Measurements from ENCODE around the gene RALGPS1. TPM values are rescaled to one million over a fixed set of nuclear protein-coding genes. Genes with fewer than 3 reads are reported as not detected.

The RALGPS1 gene
- total and polyA plus RNA-seq, 4 experiments from 2014 or later = 0.84 to 10.3 (median 5.8) TPM

GRCh38 chr9:126877418-126877817, 37.2 kb upstream of the RALGPS1 start:
- peak overlapping the region in 7 of 8 donors; percentile 32 to 79 (median 44) for H3K4me3 Mint-ChIP-seq

GRCh38 chr9:126879288-126879687, 35.3 kb upstream of the RALGPS1 start:
- H3K36me3 ChIP-seq (ENCODE audit: insufficient read depth, low read length) = peaks cover 25% of the 10 kb centered on the region
- Mint-ChIP-seq H3K27me3 (no peaks in the 10 kb centered on the region), H3K4me3 (no peak overlapping the region), H3K27ac (peak overlapping the region in 1 of 7 donors; percentile 42), H3K9me3 (no peaks in the 10 kb centered on the region), H3K4me1 (peaks cover 23 to 39% (median 29%) of the 10 kb centered on the region in 4 donors), H3K36me3 (peaks cover 26 to 35% of the 10 kb centered on the region in 2 donors)
- DNase-seq = no peak
- H3K4me1 ChIP-seq (ENCODE audit: insufficient read depth, low read length) = peaks cover 17% of the 10 kb centered on the region
- no peaks in the 10 kb centered on the region for H3K27me3 ChIP-seq (ENCODE audit: insufficient read depth, low read length)
- intact Hi-C loops (cut with micrococcal nuclease) = no loop called here
- CTCF ChIA-PET (ENCODE audit: partially characterized antibody) = no interaction called here
- no peaks in the 10 kb centered on the region for H3K9me3 ChIP-seq (ENCODE audit: control insufficient read depth in 1 of 2, low read length in 2 of 2)
- no peak overlapping the region for H3K27ac ChIP-seq (ENCODE audit: low read depth, low read length)
- POLR2A ChIA-PET (ENCODE audit: partially characterized antibody) = no interaction called here
- H3K4me3 ChIP-seq (ENCODE audit: low read length in 2 of 2) = no peak overlapping the region

More at GRCh38 chr9:126877418-126877817, 37.2 kb upstream of the RALGPS1 start:
- H3K4me1 ChIP-seq (ENCODE audit: insufficient read depth, low read length) = peaks cover 17% of the 10 kb centered on the region
- POLR2A ChIA-PET (ENCODE audit: partially characterized antibody) = no interaction called here
- H3K27ac Mint-ChIP-seq = peak overlapping the region; percentile 49 to 87 (median 76)
- H3K27me3 Mint-ChIP-seq = no peaks in the 10 kb centered on the region
- peaks cover 28 to 42% (median 35%) of the 10 kb centered on the region in 4 donors for H3K4me1 Mint-ChIP-seq
- H3K27ac ChIP-seq (ENCODE audit: low read depth, low read length) = no peak overlapping the region
- no peaks in the 10 kb centered on the region for H3K27me3 ChIP-seq (ENCODE audit: insufficient read depth, low read length)
- DNase-seq = peak in 3 of 5 donors; percentile 17 to 31 (median 18)
- peaks cover 0 to 1% (median 0%) of the 10 kb centered on the region in 8 donors for H3K9me3 Mint-ChIP-seq
- H3K36me3 Mint-ChIP-seq = peaks cover 26 to 31% of the 10 kb centered on the region in 2 donors
- CTCF ChIA-PET (ENCODE audit: partially characterized antibody) = no interaction called here
- H3K36me3 ChIP-seq (ENCODE audit: insufficient read depth, low read length) = peaks cover 22% of the 10 kb centered on the region
- no peak overlapping the region for H3K4me3 ChIP-seq (ENCODE audit: low read length in 2 of 2)
- H3K9me3 ChIP-seq (ENCODE audit: control insufficient read depth in 1 of 2, low read length in 2 of 2) = no peaks in the 10 kb centered on the region
- intact Hi-C loops (cut with micrococcal nuclease) = no loop called here

GRCh38 chr9:126880226-126880946, 34.2 kb upstream of the RALGPS1 start:
- Mint-ChIP-seq H3K9me3 (no peaks in the 10 kb centered on the region), H3K27ac (peak overlapping the region in 1 of 7 donors; percentile 61), H3K4me1 (peaks cover 19 to 34% (median 27%) of the 10 kb centered on the region in 4 donors), H3K36me3 (peaks cover 26 to 35% of the 10 kb centered on the region in 2 donors), H3K27me3 (no peaks in the 10 kb centered on the region), H3K4me3 (no peak overlapping the region)
- Histone ChIP-seq H3K4me1 (ENCODE audit: insufficient read depth, low read length) (peaks cover 17% of the 10 kb centered on the region), H3K9me3 (ENCODE audit: control insufficient read depth in 1 of 2, low read length in 2 of 2) (no peaks in the 10 kb centered on the region), H3K27ac (ENCODE audit: low read depth, low read length) (no peak overlapping the region), H3K4me3 (ENCODE audit: low read length in 2 of 2) (no peak overlapping the region), H3K36me3 (ENCODE audit: insufficient read depth, low read length) (peaks cover 25% of the 10 kb centered on the region), H3K27me3 (ENCODE audit: insufficient read depth, low read length) (no peaks in the 10 kb centered on the region)
- DNase-seq = no peak
- ChIA-PET POLR2A (ENCODE audit: partially characterized antibody) (no interaction called here), CTCF (ENCODE audit: partially characterized antibody) (no interaction called here)
- intact Hi-C loops (cut with micrococcal nuclease) = no loop called here

- no peak for DNase-seq
- peaks cover 26 to 35% of the 10 kb centered on the region in 2 donors for H3K36me3 Mint-ChIP-seq
- intact Hi-C loops (cut with micrococcal nuclease) = no loop called here
- Histone ChIP-seq H3K36me3 (ENCODE audit: insufficient read depth, low read length) (peaks cover 25% of the 10 kb centered on the region), H3K27me3 (ENCODE audit: insufficient read depth, low read length) (no peaks in the 10 kb centered on the region), H3K27ac (ENCODE audit: low read depth, low read length) (no peak overlapping the region), H3K4me3 (ENCODE audit: low read length in 2 of 2) (no peak overlapping the region), H3K9me3 (ENCODE audit: control insufficient read depth in 1 of 2, low read length in 2 of 2) (no peaks in the 10 kb centered on the region), H3K4me1 (ENCODE audit: insufficient read depth, low read length) (peaks cover 17% of the 10 kb centered on the region)
- peaks cover 16 to 29% (median 23%) of the 10 kb centered on the region in 4 donors for H3K4me1 Mint-ChIP-seq
- no peak overlapping the region for H3K27ac Mint-ChIP-seq
- no peaks in the 10 kb centered on the region for H3K27me3 Mint-ChIP-seq
- ChIA-PET CTCF (ENCODE audit: partially characterized antibody) (no interaction called here), POLR2A (ENCODE audit: partially characterized antibody) (no interaction called here)
- H3K9me3 Mint-ChIP-seq = no peaks in the 10 kb centered on the region
- H3K4me3 Mint-ChIP-seq = no peak overlapping the region
Measured at GRCh38 chr9:126880947-126881332, 33.6 kb upstream of the RALGPS1 start.

GRCh38 chr9:126882746-126883145, 31.8 kb upstream of the RALGPS1 start:
- Histone ChIP-seq H3K36me3 (ENCODE audit: insufficient read depth, low read length) (peaks cover 25% of the 10 kb centered on the region), H3K9me3 (ENCODE audit: control insufficient read depth in 1 of 2, low read length in 2 of 2) (no peaks in the 10 kb centered on the region), H3K4me3 (ENCODE audit: low read length in 2 of 2) (no peak overlapping the region), H3K27me3 (ENCODE audit: insufficient read depth, low read length) (no peaks in the 10 kb centered on the region), H3K27ac (ENCODE audit: low read depth, low read length) (no peak overlapping the region), H3K4me1 (ENCODE audit: insufficient read depth, low read length) (peaks cover 4% of the 10 kb centered on the region)
- H3K36me3 Mint-ChIP-seq = peaks cover 26 to 37% of the 10 kb centered on the region in 2 donors
- peaks cover 1 to 11% (median 6%) of the 10 kb centered on the region in 4 donors for H3K4me1 Mint-ChIP-seq
- intact Hi-C loops (cut with micrococcal nuclease) = no loop called here
- ChIA-PET POLR2A (ENCODE audit: partially characterized antibody) (no interaction called here), CTCF (ENCODE audit: partially characterized antibody) (no interaction called here)
- DNase-seq = no peak
- no peaks in the 10 kb centered on the region for H3K27me3 Mint-ChIP-seq
- H3K9me3 Mint-ChIP-seq = no peaks in the 10 kb centered on the region
- no peak overlapping the region for H3K4me3 Mint-ChIP-seq
- H3K27ac Mint-ChIP-seq = no peak overlapping the region

GRCh38 chr9:126883636-126884035, 30.9 kb upstream of the RALGPS1 start:
- Histone ChIP-seq H3K4me3 (ENCODE audit: low read length in 2 of 2) (no peak overlapping the region), H3K4me1 (ENCODE audit: insufficient read depth, low read length) (no peaks in the 10 kb centered on the region), H3K9me3 (ENCODE audit: control insufficient read depth in 1 of 2, low read length in 2 of 2) (no peaks in the 10 kb centered on the region), H3K36me3 (ENCODE audit: insufficient read depth, low read length) (peaks cover 25% of the 10 kb centered on the region), H3K27me3 (ENCODE audit: insufficient read depth, low read length) (no peaks in the 10 kb centered on the region), H3K27ac (ENCODE audit: low read depth, low read length) (no peak overlapping the region)
- H3K27ac Mint-ChIP-seq = no peak overlapping the region
- H3K4me1 Mint-ChIP-seq = peaks cover 0 to 6% (median 4%) of the 10 kb centered on the region in 4 donors
- POLR2A ChIA-PET (ENCODE audit: partially characterized antibody) = no interaction called here
- peaks cover 26 to 37% of the 10 kb centered on the region in 2 donors for H3K36me3 Mint-ChIP-seq
- no peaks in the 10 kb centered on the region for H3K27me3 Mint-ChIP-seq
- CTCF ChIA-PET (ENCODE audit: partially characterized antibody) = no interaction called here
- no peaks in the 10 kb centered on the region for H3K9me3 Mint-ChIP-seq
- intact Hi-C loops (cut with micrococcal nuclease) = no loop called here
- no peak for DNase-seq
- no peak overlapping the region for H3K4me3 Mint-ChIP-seq

- no peaks in the 10 kb centered on the region for H3K9me3 ChIP-seq (ENCODE audit: control insufficient read depth in 1 of 2, low read length in 2 of 2)
- no peak overlapping the region for H3K27ac Mint-ChIP-seq
- no peaks in the 10 kb centered on the region for H3K4me1 Mint-ChIP-seq
- no peaks in the 10 kb centered on the region for H3K27me3 Mint-ChIP-seq
- no peak overlapping the region for H3K4me3 Mint-ChIP-seq
- peaks cover 13% of the 10 kb centered on the region for H3K36me3 ChIP-seq (ENCODE audit: insufficient read depth, low read length)
- H3K27me3 ChIP-seq (ENCODE audit: insufficient read depth, low read length) = no peaks in the 10 kb centered on the region
- POLR2A ChIA-PET (ENCODE audit: partially characterized antibody) = no interaction called here
- no peak overlapping the region for H3K4me3 ChIP-seq (ENCODE audit: low read length in 2 of 2)
- no peak overlapping the region for H3K27ac ChIP-seq (ENCODE audit: low read depth, low read length)
- no peaks in the 10 kb centered on the region for H3K4me1 ChIP-seq (ENCODE audit: insufficient read depth, low read length)
- CTCF ChIA-PET (ENCODE audit: partially characterized antibody) = no interaction called here
- DNase-seq = no peak
- H3K9me3 Mint-ChIP-seq = no peaks in the 10 kb centered on the region
- intact Hi-C loops (cut with micrococcal nuclease) = no loop called here
- H3K36me3 Mint-ChIP-seq = peaks cover 12 to 25% of the 10 kb centered on the region in 2 donors
Measured at GRCh38 chr9:126885131-126885641, 29.4 kb upstream of the RALGPS1 start.
